ENCODE measurements around the gene DPYSL4.

The DPYSL4 gene

GRCh38 chr10:132196178-132197113 lies 9.7 kb downstream of the DPYSL4 start:
- no peak for DNase-seq (ENCODE audit: low spot score)

GRCh38 chr10:132197271-132198067 lies 10.7 kb downstream of the DPYSL4 start:
- DNase-seq (ENCODE audit: low spot score), result no peak

- no peak for DNase-seq (ENCODE audit: low spot score)
Observed at GRCh38 chr10:132198068-132198370, 11.3 kb downstream of the DPYSL4 start.

GRCh38 chr10:132198381-132199181 lies 11.8 kb downstream of the DPYSL4 start:
- no peak for DNase-seq (ENCODE audit: low spot score)

GRCh38 chr10:132199268-132199853 lies 12.6 kb downstream of the DPYSL4 start:
- no peak for DNase-seq (ENCODE audit: low spot score)

GRCh38 chr10:132199854-132200311 lies 13.1 kb downstream of the DPYSL4 start:
- DNase-seq (ENCODE audit: low spot score), result no peak

GRCh38 chr10:132200344-132201110 lies 13.8 kb downstream of the DPYSL4 start:
- no peak for DNase-seq (ENCODE audit: low spot score)

- DNase-seq (ENCODE audit: low spot score), result no peak
Observed at GRCh38 chr10:132201111-132201969, 14.6 kb downstream of the DPYSL4 start.

- DNase-seq (ENCODE audit: low spot score), result no peak
Observed at GRCh38 chr10:132202070-132202970, 15.6 kb downstream of the DPYSL4 start.

GRCh38 chr10:132203256-132204077 lies 16.7 kb downstream of the DPYSL4 start:
- DNase-seq (ENCODE audit: low spot score), result no peak

GRCh38 chr10:132204078-132204780 lies 17.5 kb downstream of the DPYSL4 start:
- DNase-seq (ENCODE audit: low spot score), result no peak

GRCh38 chr10:132204781-132205473 lies 18.2 kb downstream of the DPYSL4 start:
- no peak for DNase-seq (ENCODE audit: low spot score)

GRCh38 chr10:132205650-132206376 lies 19.1 kb downstream of the DPYSL4 start:
- no peak for DNase-seq (ENCODE audit: low spot score)

GRCh38 chr10:132206377-132206745 lies 19.6 kb downstream of the DPYSL4 start:
- DNase-seq (ENCODE audit: low spot score), result no peak

- no peak for DNase-seq (ENCODE audit: low spot score)
Observed at GRCh38 chr10:132206806-132207535, 20.2 kb downstream of the DPYSL4 start.
